Ishikawa (cell line): ENCODE measurements around the gene PIK3AP1.

Source experiments
- CREB1 ChIP-seq: IDR thresholded peaks from 2 replicates; pipeline ENCODE4 v1.6.1; 2012; ENCODE audit warnings: low read depth
- TAF1 ChIP-seq: IDR thresholded peaks from 2 replicates; pipeline ENCODE4 v1.6.1; 2012; ENCODE audit warnings: low read depth, mild to moderate bottlenecking
- TF ChIP-seq, protein P1 (sequence below): IDR thresholded peaks from 2 replicates; pipeline ENCODE4 v1.6.1; 2012; ENCODE audit warnings: low read depth, mild to moderate bottlenecking

GRCh38 chr10:96598846-96599245 is 121.5 kb downstream of the PIK3AP1 start:
- no peak for TF ChIP-seq TAF1
- TF ChIP-seq, protein P1, sequence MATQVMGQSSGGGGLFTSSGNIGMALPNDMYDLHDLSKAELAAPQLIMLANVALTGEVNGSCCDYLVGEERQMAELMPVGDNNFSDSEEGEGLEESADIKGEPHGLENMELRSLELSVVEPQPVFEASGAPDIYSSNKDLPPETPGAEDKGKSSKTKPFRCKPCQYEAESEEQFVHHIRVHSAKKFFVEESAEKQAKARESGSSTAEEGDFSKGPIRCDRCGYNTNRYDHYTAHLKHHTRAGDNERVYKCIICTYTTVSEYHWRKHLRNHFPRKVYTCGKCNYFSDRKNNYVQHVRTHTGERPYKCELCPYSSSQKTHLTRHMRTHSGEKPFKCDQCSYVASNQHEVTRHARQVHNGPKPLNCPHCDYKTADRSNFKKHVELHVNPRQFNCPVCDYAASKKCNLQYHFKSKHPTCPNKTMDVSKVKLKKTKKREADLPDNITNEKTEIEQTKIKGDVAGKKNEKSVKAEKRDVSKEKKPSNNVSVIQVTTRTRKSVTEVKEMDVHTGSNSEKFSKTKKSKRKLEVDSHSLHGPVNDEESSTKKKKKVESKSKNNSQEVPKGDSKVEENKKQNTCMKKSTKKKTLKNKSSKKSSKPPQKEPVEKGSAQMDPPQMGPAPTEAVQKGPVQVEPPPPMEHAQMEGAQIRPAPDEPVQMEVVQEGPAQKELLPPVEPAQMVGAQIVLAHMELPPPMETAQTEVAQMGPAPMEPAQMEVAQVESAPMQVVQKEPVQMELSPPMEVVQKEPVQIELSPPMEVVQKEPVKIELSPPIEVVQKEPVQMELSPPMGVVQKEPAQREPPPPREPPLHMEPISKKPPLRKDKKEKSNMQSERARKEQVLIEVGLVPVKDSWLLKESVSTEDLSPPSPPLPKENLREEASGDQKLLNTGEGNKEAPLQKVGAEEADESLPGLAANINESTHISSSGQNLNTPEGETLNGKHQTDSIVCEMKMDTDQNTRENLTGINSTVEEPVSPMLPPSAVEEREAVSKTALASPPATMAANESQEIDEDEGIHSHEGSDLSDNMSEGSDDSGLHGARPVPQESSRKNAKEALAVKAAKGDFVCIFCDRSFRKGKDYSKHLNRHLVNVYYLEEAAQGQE, result no peak
- TF ChIP-seq CREB1, result no peak
